Iris pigment epithelial cell (primary cell): Measurements from ENCODE around the gene BEND7.
A peak's percentile ranks its signal among the peaks of the same experiment; 100 is the strongest.
"Not testable (repeated sequence)": the region's sequence is repeated elsewhere in the genome, so short reads cannot be mapped to it uniquely, and the experiment has no call there.

ENCODE experiments used
- DNase-seq: peaks from one replicate; pipeline ENCODE4 v3.0.0-alpha.2; 2011; ENCODE audit warnings: low read depth

Gene BEND7

DNA sequence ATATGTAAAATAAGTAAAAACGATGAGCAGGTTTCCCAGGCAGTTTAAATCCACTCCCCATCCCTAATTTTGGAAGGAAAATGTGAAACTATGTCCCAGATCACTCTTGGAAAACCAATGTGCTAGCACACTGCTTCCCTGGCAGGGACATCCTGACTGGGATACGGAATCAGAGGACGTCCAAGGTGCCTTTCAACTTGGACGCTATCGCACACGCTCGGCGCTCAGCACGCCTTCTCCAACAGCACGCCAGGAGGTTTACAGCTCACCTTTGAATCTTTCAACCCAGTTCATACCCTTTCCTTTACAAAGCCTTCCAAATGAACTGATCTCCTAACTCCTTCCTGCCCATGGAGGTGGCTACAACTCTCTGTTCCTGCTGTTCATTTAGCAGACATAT, 47.1 kb downstream of the BEND7 start:
- DNase-seq: no peak

DNA sequence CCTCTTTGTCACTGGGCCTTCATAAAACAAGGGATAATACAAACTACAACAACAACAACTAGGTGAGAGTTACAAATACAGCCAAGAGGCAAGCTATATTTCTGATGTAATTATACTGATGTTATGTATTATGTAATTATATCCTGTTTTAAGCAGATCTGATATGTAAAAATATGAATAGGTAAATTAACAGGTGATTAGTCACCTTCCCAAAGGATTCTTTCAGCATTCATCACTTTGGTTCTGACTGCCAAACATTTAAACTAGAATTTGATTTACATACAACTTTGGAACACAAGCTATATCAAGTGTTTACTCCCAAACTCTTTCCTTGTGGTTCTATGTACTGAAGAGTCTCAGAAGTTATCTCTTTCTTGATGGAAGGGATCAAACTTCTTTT, 53.7 kb downstream of the BEND7 start:
- no peak for DNase-seq

DNA sequence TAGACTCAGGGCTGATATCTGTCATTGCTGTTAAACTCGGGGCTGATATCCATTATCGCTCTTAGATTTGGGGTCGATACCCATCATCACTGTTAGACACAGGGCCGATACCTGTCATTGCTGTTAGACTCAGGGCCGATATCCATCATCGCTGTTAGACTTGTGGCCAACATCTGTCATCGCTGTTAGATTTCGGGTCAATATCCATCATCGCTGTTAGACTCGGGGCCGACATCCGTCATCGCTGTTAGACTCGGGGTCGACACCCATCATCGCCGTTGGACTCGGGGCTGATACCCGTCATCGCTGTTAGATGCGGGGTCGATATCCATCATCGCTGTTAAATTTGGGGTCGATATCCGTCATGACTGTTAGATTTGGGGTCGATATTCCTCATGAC, 54.8 kb downstream of the BEND7 start:
- no peak for DNase-seq

DNA sequence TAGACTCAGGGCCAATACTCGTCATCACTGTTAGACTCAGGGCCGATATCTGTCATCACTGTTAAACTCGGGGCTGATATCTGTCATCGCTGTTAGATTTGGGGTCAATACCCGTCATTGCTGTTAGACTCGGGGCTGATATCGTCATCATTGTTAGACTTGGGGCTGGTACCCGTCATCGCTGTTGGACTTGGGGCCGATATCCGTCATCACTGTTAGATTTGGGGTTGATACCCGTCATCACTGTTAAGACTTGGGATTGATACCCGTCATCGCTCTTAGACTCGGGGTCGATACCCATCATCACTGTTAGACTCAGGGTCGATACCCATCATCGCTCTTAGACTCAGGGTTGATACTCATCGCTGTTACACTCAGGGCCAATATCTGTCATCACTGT, 56.5 kb downstream of the BEND7 start:
- no peak for DNase-seq

DNA sequence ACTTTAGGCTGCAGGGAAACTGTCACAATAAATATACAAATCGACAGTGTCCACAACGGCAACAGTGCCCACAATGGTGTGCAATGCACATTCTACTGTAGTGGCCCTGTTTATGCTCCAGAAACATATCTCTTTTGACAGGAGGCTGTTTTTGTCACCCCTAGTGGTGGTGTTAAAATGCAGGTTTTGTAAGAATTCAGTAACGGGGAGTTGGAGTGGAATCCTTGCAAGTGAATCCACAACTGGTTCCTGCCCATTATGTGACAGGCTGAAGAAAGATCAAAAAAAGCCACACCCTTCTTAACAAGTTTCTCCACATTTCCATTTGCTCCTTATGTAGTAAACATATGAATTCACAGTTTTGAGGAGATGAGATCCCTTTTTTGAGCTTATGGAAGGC, 58.5 kb downstream of the BEND7 start:
- no peak for DNase-seq

DNA sequence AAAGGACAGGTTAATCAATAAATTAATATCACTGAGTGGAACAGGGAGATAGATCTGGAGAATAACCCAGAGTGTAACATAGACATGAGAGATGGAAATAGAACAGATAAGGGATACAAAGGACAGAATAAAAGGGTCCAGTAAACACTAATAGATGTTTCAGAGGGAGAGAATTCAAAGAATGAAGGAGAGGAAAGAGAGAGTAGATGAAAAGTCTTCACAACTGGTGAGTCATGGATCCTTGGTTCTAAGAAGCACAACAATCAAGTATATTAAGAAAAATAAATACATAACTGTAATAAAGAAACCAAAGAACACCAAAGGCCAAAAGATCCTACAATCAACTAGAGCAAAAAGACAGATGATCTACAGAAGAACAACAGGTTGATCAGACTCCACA, 66.3 kb downstream of the BEND7 start:
- peak; percentile 75 for DNase-seq

DNA sequence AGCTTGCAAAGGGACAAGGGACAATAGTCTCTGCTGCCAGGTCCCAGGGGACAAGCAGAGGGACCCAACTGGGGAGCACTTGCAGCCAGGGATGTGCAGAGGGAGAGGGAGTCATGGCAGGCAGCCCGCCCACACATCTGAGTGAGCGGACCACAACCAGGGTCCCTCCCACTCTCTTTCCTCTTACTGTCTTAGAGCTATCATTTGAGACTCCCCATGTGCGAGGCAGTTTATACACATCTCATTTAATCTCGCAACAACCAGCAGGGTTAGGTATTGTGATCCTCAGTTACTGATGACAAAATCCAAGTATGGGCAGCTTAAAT, 70.2 kb downstream of the BEND7 start:
- no peak for DNase-seq

DNA sequence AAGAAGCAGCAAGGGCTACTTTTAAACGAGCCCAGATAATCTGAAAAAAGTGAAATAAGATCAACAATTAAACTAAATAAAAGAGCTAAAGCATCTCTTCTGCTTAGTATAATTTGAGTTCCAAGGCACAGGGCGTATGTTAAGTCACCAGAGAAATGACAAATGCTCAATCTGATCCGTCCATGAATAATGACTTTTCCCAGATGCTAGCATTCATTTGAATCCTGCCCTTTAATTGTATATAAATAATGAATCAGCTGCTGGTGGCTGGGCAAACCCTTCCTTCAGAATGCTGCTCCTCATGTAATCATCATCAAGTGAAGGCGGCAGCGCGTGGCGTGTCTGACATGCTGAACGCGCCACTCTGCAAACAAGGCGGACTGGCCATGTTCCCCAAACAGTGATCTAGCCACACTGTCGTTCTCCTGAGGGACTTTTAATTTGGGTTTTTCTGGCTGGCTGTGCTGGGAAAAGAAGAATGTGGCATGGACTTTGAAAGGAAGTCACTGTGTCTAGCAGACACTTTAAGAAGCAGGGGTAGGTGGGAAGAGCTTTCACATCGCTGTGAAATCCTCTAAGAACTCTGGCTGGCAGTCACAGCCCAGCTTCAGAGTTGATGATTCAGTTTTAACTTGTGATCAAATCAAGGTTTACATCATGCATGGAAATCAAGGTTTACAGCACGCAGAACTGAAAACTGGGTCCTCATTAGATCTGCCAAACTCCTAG, 70.7 kb downstream of the BEND7 start:
- DNase-seq: peak; percentile 55

DNA sequence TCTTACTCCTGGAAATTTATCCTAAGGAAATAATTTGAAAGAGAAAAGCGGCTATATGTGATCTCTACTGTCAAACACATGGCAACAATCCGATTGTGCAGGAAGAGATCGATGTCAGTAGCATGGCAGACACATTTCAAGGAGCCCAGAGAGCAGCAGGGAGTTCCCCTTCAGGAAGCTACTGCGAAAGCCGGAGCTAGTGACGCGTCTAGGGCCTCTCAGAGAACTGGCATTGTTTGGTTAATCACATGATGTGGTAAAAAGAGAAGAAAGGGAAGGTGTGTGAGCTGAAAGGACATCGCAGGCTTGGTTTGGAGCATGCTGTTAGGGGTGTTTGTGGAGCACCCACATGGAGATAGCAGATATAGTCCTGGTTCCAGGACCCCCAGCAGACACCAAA, 74.9 kb downstream of the BEND7 start:
- no peak for DNase-seq

DNA sequence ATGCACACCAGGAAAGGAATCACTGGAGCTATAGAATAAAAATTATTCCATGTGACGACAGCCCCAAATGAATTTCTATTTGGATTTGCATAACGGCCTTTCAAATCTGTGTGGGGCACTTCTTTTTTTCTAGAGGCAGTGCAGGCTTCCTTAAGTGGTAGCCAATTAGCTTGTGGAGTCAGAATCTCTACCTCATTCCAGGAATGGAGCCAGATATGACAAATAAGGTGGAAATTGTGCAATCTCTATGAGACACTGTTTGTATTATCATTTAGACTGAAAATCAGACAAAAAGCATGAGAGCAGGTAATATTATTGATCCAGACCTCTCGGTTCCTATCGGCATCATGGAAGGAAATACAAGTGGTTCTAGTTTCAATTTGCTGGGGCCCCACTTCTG, 78.7 kb downstream of the BEND7 start:
- peak; percentile 84 for DNase-seq

DNA sequence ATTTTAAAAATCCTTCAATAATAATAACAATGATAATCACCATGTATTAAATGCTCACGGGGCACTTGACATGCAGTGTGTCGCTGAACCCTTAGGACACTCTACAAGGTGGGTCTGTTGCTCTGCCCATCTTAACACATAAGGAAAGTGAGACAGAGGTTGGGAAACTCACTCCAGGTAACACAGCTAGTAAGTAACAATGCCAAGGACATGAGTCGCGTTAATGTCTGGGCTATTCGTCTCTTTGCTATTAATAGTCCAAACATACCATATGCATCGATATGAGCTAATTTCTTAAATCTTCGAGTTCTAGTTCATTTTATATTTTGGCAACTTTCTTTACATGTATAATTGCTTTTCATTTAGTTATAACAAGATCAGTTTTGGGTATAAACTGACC, 79.5 kb downstream of the BEND7 start:
- DNase-seq: peak; percentile 37

DNA sequence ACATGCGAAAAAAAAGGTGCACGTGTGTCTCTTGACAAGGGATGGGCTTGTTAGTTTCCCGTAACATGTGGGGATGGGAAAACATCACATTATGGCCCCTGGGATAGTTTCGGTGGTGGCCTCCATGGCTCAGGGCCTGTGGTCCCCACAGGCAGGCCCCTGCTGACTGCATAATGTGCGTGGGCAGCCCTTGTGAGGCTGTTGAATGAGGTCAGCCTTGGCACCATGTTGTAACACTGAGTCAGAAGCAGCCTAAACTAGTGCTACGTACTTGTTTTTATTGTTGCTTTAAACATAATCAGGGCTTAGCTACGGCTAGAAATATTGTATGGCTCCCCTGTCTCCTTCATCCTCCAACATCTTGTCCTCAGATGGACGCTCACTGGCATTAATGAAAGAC, 80.6 kb downstream of the BEND7 start:
- peak; percentile 74 for DNase-seq

DNA sequence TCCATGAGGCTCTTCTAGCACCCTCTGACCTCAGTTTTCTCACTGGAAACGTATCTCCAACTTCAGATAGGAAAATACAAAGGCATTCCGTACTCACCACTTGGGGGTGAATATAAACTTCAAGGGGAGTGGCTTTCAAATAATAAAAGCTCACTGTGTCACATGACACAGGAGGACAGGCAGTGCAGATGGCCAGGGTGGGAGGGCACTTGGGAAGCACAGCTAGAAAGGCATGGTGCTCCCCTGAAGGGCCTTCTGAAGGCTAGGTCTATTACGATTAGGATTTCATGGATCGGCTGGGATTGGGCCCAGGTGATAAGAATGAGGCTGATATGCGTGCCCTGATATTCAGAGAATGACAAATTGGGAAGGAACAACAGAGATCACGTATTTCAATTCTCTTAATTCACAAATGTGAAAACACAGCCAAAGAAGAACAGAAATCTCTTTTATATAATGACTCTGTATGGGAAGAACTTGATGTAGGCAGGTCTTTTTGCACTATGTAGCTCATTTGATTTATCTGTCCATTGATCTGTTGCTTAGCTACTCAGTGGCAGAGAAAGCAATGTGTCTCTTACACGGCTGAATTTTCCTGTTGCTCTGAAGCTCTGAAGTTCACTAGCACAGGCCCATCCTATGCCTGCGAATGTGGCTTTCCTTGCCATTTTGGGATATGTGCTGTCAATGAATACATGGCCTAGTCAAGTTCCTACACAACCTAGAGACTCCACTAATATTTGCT, 83.0 kb downstream of the BEND7 start:
- DNase-seq: no peak

DNA sequence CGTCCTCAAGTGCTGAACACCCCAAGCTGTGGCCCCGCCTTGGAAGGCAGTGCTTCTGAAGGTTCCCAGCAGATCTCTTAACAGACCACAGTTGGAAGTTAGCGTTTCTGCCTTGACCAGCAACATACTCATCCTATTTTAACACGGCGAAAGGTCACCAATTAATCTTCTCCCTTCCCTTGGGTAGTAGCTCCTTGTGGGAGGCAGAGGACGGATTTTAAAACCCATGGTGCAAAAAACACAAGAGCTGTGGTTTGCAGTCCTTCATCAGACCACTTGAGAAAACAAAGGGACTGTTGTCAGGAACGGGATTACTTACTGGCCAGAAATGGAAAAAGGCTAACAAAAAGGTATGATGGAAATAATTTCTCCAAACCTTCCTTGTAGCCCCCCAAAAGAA, 87.3 kb downstream of the BEND7 start:
- DNase-seq: no peak

DNA sequence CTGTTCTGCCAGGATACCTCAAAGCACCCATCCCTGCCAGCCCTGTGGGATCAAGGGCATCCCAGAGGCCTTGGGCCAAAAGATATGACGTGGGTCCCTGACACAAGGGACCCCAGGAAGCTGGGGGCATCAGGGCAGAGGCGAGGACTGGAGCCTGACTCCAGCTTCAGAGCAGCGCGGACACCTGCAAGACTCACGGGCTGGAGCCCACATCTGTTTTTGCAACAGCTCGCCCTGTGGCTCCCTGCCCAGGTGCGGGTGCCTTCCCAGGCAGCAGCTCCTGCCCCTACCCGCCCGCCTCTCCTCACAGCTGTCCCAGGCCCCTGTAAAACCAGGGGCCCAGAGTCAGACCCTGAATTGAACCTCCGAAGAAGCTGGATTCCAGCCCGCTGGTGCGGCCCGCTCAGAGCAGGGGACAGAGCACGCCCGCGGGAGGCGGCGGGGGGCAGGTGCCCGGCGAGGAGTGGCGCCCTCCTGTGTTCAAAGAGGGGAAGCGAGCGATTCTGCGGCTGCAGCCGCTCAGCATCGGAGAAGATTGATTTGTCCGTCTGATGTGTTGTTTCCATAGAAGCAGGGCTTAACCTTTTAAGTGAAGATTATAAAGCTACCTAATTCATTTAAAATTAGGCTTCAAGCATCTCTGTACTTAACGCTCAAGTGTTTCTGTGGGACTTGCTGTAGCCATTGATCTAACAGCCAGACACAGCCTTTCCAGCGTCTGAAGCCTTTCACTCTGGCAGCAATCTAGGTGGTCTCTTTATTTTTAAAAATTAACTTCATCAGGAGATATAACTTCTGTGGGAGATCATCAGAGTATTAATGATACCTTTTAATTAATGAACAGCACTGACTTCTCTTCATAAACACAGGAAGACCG, 88.4 kb downstream of the BEND7 start:
- peak; percentile 33 for DNase-seq

DNA sequence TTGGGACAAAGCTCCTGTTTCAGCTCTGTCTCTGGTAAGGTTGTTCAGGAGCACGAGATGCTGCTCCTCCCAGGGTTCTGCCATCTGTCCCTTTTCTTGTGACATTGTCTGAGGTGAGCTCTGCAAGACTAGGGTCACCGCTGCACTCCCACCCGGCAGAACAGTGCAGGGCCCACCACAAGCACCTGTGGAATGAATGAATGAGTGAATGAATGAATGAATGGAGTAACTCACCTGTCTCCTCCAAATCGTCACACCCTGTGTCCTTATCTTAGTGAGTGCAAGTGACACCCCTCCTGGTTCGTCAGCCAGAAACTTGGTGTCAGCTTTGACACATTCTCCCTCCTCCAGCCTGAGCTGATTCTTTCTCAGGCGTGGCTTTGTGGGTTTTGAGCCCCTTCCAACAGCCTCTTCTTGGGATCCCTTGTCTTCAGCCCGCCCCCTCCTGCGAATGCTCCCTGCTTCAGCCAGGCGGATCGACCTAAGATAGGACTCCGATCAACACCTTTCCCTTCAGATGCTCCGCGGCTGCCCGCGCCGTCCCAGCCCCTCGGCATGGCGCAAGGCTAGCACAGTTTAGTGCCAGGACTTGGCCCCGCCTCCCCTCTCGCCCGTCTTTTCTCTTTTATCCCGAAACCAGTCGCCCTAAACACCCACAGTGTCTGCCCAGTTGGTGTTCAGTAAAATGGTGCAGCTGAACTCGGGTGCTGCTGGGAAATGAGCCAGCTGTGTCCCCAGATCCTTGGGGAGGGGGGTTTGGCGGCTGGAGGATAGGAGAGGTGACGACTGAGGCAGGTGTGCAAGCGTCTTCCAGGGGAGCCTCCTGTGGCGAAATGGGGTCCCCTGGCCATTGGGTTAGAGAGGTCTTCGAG, 89.3 kb downstream of the BEND7 start:
- DNase-seq: no peak

DNA sequence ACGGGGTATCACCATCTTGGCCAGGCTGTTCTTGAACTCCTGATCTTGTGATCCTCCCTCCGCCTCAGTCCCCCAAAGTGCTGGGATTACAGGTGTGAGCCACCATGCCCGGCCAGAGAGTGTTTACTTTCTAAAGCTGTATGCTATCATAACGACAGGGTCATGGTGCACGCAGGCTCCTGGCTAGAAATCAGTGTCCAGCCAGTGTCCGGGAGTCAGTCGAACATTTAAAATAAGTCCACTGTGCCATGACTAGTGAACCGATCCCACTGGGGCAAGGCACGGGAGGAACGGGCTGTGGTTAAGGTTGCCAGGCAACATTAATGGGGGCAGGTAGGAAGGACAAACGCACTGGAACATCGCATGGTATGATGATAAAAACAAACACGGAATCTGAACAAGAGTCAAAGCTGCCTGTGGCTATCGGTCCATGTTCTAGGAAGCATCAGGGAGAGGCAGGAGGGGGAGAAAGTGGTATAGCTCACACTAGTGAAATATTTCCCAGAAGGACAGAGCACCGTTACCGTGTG, 91.7 kb downstream of the BEND7 start:
- no peak for DNase-seq

DNA sequence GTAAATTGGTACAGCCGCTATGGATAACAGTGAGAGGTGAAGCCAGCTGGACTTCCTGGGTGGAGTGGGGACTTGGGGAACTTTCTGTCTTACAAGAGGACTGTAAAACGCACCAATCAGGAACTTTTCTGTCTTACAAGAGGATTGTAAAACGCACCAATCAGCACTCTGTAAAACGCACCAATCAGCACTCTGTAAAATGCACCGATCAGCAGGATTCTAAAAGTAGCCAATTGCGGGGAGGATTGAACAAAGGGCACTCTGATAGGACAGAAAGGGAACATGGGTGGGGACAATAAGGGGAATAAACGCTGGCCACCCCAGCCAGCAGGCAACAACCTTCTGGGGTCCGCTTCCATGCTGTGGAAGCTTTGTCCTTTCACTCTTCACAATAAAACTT, 100.9 kb downstream of the BEND7 start:
- not testable (repeated sequence) for DNase-seq

DNA sequence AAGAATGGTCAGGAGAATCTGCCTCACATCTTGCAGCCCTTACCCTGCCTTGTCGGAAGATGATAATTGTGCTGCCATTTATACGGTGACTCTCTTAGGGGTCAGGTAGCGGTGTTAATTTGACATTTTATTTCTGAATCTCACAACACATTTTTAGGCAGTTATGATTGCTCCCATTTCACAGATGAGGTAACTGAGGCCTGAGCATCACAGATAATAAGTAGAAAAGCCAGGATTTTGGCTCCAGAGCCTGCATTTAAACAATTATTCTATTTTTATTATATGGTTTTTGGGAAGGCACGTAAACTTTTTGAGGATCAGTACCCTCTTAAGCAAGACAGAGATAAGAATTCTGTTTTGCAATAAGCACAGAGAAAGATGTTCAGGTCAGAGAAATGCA, 103.4 kb downstream of the BEND7 start:
- DNase-seq: no peak

DNA sequence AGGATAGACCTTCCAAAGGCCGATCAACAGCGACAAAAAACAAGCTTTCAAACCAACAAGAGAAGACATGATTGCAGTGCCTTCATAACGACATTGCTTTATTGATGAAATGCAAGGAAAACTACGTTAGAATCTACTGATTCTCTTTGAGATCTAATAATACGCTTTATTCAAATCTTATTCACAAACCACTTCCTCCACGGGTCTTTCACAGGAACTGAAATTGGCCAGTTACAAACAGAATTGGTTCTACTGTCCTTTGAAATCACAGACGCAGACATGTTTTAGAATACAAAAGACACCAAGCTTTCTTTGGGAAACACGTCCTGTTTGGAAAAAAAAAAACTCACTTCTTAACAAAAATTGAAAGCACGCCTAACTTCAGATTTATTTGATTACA, 106.0 kb downstream of the BEND7 start:
- DNase-seq: no peak

DNA sequence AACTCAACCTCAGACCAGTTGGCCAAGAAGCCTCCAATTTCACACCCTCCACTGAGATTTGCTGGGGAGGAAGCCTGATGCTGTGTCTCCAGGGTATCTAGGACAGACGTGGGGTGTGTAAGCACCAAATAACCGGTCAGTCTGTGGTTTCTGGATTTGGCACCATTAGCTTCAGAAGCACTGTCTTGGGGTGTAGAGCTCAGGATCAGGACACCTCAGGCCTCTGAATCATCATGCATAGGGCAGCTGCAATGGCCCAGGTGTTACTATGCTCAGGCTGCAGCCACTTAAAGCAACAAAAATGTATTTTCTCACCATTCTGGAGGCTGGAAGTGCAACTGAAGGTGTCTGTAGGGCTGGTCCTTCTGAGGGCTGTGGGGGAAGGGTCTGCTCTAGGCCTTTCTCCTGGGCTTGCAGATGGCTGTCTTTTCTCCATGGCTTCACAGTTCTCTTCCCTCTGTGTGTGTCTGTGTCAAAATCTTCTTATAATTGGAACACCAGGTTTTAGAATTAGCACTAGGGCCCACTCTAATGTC, 107.4 kb downstream of the BEND7 start:
- no peak for DNase-seq
